Natural killer cell (primary cell): Measurements from ENCODE around the gene DEAF1. TPM values are rescaled to one million over a fixed set of nuclear protein-coding genes. Genes with fewer than 3 reads are reported as not detected.
A peak's percentile ranks its signal among the peaks of the same experiment; 100 is the strongest.

ENCODE experiments used
- ATAC-seq, 3 donors: fragments of 150-1000 bp in 2 of 3; fragments of 200-7000 bp in 1 of 3; cut with Tn5 transposase; 1 replicate in 1 of 3; 2 replicates in 2 of 3; pipeline ENCODE4 v1.10.0; 2021; ENCODE audit warnings: mild to moderate bottlenecking in 2 of 3, moderate library complexity in 2 of 3
- DNase-seq, 2 donors: peaks; one replicate each; pipeline versions ENCODE4 v3.0.0 to v3.0.0-alpha.2; 2013 to 2021; ENCODE audit warnings: mixed read lengths in 1 of 2
- H3K27ac ChIP-seq: one replicate; pipeline ENCODE4 v1.5.1; 2013; ENCODE audit warnings: mild to moderate bottlenecking, low read length
- H3K27me3 ChIP-seq: one replicate; pipeline ENCODE4 v1.6.1; 2013; ENCODE audit warnings: low read length; ENCODE audit not compliant: control insufficient read depth, insufficient read depth
- H3K36me3 ChIP-seq: one replicate; pipeline ENCODE4 v1.6.1; 2013; ENCODE audit warnings: low read length; ENCODE audit not compliant: control insufficient read depth, insufficient read depth
- H3K4me1 ChIP-seq: one replicate; pipeline ENCODE4 v1.6.1; 2013; ENCODE audit warnings: low read length; ENCODE audit not compliant: control insufficient read depth, insufficient read depth
- H3K4me3 ChIP-seq: one replicate; pipeline ENCODE4 v1.5.1; 2013; ENCODE audit warnings: low read length
- H3K9me3 ChIP-seq: one replicate; pipeline ENCODE4 v1.6.1; 2013; ENCODE audit warnings: low read length; ENCODE audit not compliant: control insufficient read depth, insufficient read depth
- H3K27ac Mint-ChIP-seq, 2 donors: one replicate each; pipeline ENCODE4 v1.8.0; 2022; ENCODE audit warnings: mild to moderate bottlenecking in 2 of 2, mixed read lengths in 2 of 2, moderate library complexity in 1 of 2
- H3K27me3 Mint-ChIP-seq, 2 donors: one replicate each; pipeline ENCODE4 v1.8.0; 2022; ENCODE audit warnings: low read depth in 2 of 2, mixed read lengths in 2 of 2
- H3K36me3 Mint-ChIP-seq: one replicate; pipeline ENCODE4 v1.8.0; 2022; ENCODE audit warnings: mixed read lengths
- H3K4me1 Mint-ChIP-seq, 2 donors: one replicate each; pipeline ENCODE4 v1.8.0; 2022; ENCODE audit warnings: mixed read lengths in 2 of 2
- H3K4me3 Mint-ChIP-seq: one replicate; pipeline ENCODE4 v1.8.0; 2022; ENCODE audit warnings: mild to moderate bottlenecking, moderate library complexity, mixed read lengths
- H3K9me3 Mint-ChIP-seq, 2 donors: one replicate each; pipeline ENCODE4 v1.8.0; 2022; ENCODE audit warnings: mixed read lengths in 2 of 2
- CTCF ChIP-seq: fragments of 200-600 bp; IDR thresholded peaks from one replicate; pipeline ENCODE4 v1.8.0; 2022; ENCODE audit warnings: antibody characterized with exemption
- WGBS: methylation state at CpG from one replicate; pipeline ENCODE4 v1.1.7; 2013; ENCODE audit warnings: missing lambda C conversion rate; ENCODE audit not compliant: insufficient coverage; 5-methylcytosine and 5-hydroxymethylcytosine counted together
- intact Hi-C: fragments of 100-400 bp; cut with micrococcal nuclease; formaldehyde crosslinking; loops from one replicate; pipeline ENCODE4 v1.14.2; 2022
- total RNA-seq, 4 donors: library from RNA; stranded (reverse); fragments of 120-200 nt in 1 of 4; gene quantifications; one replicate each; pipeline versions ENCODE4 v1.2.3 to v1.2.4, GENCODE V29; 2013 to 2022

Gene DEAF1
- total RNA-seq, 3 donors from 2014 or later (not counting 1 experiment from before 2014, with no cell fraction given) = 25.9 to 26.9 (median 26.8) TPM

- H3K27me3 ChIP-seq = no peaks in the 10 kb centered on the region
- Mint-ChIP-seq H3K36me3 (no peaks in the 10 kb centered on the region), H3K9me3 (no peaks in the 10 kb centered on the region), H3K27me3 (peaks cover 0 to 3% of the 10 kb centered on the region in 2 donors), H3K4me3 (no peak overlapping the region), H3K27ac (no peak overlapping the region), H3K4me1 (peaks cover 0 to 11% of the 10 kb centered on the region in 2 donors)
- H3K27ac ChIP-seq = no peak overlapping the region
- intact Hi-C loops = loop anchor here (5.0 to 10.0 kb wide), 2 partner anchors 42 to 105 kb away; partner anchors contain the start of gene PHRF1
- ATAC-seq (no peak), DNase-seq (no peak)
- H3K36me3 ChIP-seq = peaks cover under 1% of the 10 kb centered on the region
- H3K9me3 ChIP-seq = no peaks in the 10 kb centered on the region
- TF ChIP-seq CTCF = no peak
- peaks cover 20% of the 10 kb centered on the region for H3K4me1 ChIP-seq
- H3K4me3 ChIP-seq = no peak overlapping the region
- 91% methylated on average over 18 of the region's 22 CpGs for WGBS
These were observed 75.4 kb downstream of the DEAF1 start for GRCh38 chr11:619628-620050.

DNA sequence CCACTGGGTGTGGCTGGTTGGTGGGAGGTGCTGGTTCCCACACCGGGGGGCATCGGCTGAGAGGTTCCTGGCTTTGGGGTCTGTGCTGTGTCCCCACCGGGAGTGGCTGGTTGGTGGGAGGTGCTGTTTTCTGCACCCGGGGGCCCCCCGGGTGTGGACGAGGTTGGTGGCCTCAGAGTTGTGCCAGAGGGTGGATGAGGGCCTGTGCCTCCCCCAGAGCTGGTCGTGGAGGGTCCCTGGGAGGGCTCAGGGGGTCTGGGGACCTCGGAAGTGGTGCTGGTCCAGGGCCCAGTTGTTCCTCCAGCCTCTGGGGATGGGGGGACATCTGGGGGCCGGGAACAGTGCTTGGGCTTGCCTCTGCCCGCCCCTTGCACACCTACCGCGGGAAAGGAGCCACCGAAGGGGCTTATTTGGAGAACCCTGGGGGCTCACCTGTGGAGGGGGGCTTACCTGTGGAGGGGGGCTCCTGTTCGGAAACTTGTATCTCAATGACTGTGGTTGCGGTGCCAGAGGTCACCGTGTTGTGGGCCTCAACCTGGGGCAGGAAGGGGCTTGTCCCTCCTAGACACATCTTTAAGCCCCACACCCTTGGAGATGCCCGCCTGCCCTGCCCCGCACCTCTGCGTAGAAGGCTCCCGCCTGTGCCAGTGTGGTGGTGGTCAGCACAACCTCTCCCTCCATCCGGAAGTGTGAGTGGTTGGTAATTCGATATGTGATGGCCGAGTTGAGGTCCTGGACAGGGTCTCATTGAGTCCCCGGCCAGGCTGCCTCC, 76.0 kb downstream of the DEAF1 start:
- H3K4me1 Mint-ChIP-seq = peaks cover 0 to 16% of the 10 kb centered on the region in 2 donors
- DNase-seq = no peak
- TF ChIP-seq CTCF = no peak
- WGBS = 92% methylated on average over 20 of the region's 24 CpGs
- intact Hi-C loops = loop anchor here (5.0 to 10.0 kb wide), 2 partner anchors 42 to 106 kb away; partner anchors contain the start of gene PHRF1
- Histone ChIP-seq H3K27me3 (no peaks in the 10 kb centered on the region), H3K9me3 (no peaks in the 10 kb centered on the region), H3K4me3 (no peak overlapping the region), H3K36me3 (peaks cover 6% of the 10 kb centered on the region), H3K27ac (no peak overlapping the region), H3K4me1 (peaks cover 26% of the 10 kb centered on the region)
- peaks cover 0 to 3% of the 10 kb centered on the region in 2 donors for H3K27me3 Mint-ChIP-seq
- no peak overlapping the region for H3K4me3 Mint-ChIP-seq
- no peaks in the 10 kb centered on the region for H3K36me3 Mint-ChIP-seq
- no peaks in the 10 kb centered on the region for H3K9me3 Mint-ChIP-seq
- peak overlapping the region in 1 of 2 donors; percentile 47 for H3K27ac Mint-ChIP-seq
- ATAC-seq = no peak

GRCh38 chr11:617912-618682, 76.9 kb downstream of the DEAF1 start:
- Histone ChIP-seq H3K36me3 (peaks cover 11% of the 10 kb centered on the region), H3K27me3 (no peaks in the 10 kb centered on the region), H3K4me3 (no peak overlapping the region), H3K9me3 (no peaks in the 10 kb centered on the region), H3K27ac (no peak overlapping the region), H3K4me1 (peaks cover 34% of the 10 kb centered on the region)
- peak overlapping the region in 1 of 2 donors; percentile 47 for H3K27ac Mint-ChIP-seq
- WGBS = 91% methylated on average over 25 of the region's 25 CpGs
- ATAC-seq (no peak), DNase-seq (no peak)
- intact Hi-C loops = loop anchor here (5.0 to 10.0 kb wide), 2 partner anchors 41 to 107 kb away; partner anchors contain the start of gene PHRF1
- no peak overlapping the region for H3K4me3 Mint-ChIP-seq
- TF ChIP-seq CTCF = no peak
- no peaks in the 10 kb centered on the region for H3K9me3 Mint-ChIP-seq
- H3K4me1 Mint-ChIP-seq = peaks cover 0 to 17% of the 10 kb centered on the region in 2 donors
- no peaks in the 10 kb centered on the region for H3K27me3 Mint-ChIP-seq
- H3K36me3 Mint-ChIP-seq = no peaks in the 10 kb centered on the region
